GM18951 (cell line): ENCODE measurements around the gene CHERP.

Source experiments
- POLR2A ChIP-seq: IDR thresholded peaks from 4 replicates; pipeline ENCODE4 v1.6.1; 2011; ENCODE audit warnings: mild to moderate bottlenecking; ENCODE audit not compliant: insufficient read length, insufficient read depth; ENCODE audit errors: extremely low read depth
- in situ Hi-C: fragments of 300-500 bp; cut with MboI; formaldehyde crosslinking; loops from one replicate; pipeline ENCODE4 v1.12.0; 2022; ENCODE audit warnings: low sequenced_read_pairs, mixed read lengths, inconsistent platforms; ENCODE audit not compliant: unreplicated experiment

The CHERP gene

DNA sequence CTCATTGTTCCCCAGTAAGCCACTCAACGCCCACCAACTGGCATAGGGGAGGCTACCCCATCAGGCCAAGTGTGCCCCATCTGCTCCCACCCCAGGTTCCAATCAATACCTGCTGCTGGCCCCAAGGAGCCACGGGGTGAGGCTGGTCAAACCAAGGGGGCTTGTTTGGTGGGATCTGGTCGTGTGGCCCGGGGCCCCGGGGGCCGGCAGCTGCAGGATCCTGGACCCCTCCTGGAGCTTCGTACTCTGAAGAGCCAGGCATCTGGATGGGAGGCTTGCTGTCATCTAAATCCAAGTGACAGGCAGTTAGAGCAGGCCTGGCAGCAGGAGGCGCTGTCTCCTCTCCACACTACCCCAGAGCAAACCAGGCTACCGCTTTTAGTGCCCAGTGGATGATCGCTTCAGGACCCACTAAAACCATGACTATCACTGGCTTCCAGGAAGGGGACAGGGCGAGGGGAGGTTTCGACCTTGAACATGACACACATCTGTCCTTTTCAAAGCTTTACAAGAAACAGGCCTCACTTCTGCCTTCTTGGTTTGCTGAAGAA, 14.2 kb downstream of the CHERP start:
- no peak for TF ChIP-seq POLR2A
- in situ Hi-C loops, result no loop called here

DNA sequence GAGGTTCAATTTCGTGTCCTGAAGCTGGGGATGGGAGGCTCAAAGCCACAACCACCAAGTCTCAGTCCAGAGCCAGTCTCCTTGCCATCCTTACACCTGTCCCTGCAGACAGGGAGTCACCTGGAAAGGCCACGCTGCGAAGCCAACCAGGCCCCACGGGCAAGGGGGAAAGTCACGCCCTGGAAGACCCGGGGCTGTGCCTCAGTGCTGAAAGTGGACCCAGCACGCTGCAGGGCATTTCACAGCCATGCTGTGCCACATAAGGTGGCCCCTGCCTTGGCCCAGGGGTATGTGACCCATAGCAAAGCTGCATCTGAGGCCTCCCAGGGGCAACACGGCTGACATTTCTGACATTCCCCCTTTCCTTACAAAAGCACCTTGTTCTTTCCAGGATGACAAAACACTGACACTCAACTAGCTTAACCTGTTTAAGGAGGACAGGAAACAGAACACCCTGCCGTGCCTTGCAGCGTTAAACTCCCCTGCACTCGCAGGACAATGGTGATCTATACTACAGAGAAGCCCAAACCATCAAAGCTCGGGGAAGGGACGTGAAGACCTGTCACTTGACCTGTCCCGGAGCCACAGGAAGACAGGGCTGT, 14.8 kb downstream of the CHERP start:
- TF ChIP-seq POLR2A, result no peak
- in situ Hi-C loops, result no loop called here

GRCh38 chr19:16525751-16526481, 16.3 kb downstream of the CHERP start:
- TF ChIP-seq POLR2A, result no peak
- in situ Hi-C loops, result no loop called here

- in situ Hi-C loops, result no loop called here
- no peak for TF ChIP-seq POLR2A
Measured at GRCh38 chr19:16524991-16525734, 17.1 kb downstream of the CHERP start.

DNA sequence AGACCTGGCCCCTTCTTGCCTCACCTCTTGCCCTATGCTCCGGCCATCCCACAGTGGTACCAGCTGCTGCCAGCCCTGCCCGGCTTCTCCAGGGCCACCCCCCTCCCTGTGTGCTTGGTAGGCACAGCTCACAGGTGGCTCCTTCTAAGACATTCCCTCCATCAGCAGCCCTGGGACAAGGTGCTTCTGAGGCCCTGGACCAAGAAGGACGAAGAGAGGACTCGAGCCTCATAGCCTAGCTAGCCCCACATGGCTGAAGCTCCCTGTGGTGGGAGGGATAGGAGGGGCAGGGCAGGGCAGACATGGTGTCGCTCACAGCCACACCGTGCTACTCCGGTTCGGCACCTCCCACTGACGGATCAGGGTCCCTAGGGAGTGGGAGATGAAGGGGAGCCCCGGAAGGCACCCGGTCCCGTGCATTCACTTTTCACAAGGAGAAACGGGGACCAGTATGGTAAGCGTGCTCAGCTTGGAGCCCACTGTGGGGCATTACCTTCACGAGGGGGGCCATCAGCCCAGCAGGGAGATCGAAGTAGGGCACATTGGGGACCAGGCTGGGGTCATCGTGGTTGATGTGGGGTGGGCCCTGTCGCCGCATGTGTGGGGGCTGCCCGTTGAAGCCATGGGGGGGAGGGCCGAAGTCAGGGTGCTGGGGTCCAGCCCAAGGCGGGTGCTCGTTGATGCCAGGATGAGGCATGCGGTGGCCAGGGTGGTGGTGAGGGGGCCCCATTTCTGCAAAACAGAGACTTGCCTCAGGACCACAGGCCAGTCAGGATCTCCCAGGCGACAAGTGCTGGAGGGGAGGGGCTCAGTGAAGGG, 19.5 kb downstream of the CHERP start:
- TF ChIP-seq POLR2A, result no peak
- in situ Hi-C loops, result no loop called here

- in situ Hi-C loops, result no loop called here
- no peak for TF ChIP-seq POLR2A
Measured at GRCh38 chr19:16521715-16522289, 20.4 kb downstream of the CHERP start.

- TF ChIP-seq POLR2A, result no peak
- in situ Hi-C loops, result no loop called here
Measured at GRCh38 chr19:16520986-16521624, 21.1 kb downstream of the CHERP start.

DNA sequence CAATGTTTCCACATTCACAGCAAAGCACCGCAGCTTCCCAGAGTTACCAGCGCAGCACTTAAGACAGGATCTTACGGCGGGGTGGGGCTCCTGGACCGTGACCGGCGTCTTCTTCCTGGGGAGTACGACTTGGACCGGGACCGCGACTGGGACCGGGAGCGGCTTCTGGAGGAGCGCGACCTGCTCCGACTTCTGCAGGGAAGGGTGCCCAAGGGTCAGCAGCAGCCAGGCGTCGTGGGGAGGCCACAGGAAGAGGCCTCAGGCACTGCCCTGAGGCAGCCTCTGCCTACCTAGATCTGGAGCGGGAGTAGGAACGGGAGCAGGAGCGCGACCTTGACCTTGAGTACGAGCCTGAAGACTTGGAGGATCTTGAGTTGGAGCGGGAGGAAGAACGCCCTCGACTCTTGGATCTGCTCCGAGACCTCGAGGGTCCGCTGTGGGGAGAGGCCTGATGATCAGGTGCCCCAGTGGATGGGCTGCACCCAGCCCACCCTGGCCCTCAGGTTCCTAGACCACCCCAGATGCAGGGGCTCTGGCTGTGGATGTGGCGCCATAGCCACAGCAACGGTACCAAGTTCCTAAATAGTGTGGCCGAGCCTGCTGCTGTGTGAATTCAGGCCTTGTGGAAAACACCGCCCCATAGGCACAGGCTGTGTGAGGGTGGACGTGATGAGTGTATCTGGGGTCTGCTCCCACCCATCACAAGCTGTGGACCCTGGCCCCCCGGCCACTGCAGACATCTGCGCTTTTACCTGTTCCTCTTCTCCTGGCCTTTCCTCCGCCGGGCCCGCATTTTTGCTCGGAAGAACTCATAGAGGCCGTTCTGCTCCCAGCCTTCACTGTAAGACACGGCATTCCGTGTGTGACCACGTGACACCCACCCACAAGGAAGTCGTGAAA, 21.9 kb downstream of the CHERP start:
- in situ Hi-C loops, result no loop called here
- no peak for TF ChIP-seq POLR2A

GRCh38 chr19:16519230-16519687, 23.0 kb downstream of the CHERP start:
- in situ Hi-C loops, result no loop called here

GRCh38 chr19:16518483-16519229, 23.6 kb downstream of the CHERP start:
- in situ Hi-C loops, result no loop called here
- TF ChIP-seq POLR2A, result no peak

More at GRCh38 chr19:16519230-16519687, 23.0 kb downstream of the CHERP start:
- TF ChIP-seq POLR2A, result no peak

DNA sequence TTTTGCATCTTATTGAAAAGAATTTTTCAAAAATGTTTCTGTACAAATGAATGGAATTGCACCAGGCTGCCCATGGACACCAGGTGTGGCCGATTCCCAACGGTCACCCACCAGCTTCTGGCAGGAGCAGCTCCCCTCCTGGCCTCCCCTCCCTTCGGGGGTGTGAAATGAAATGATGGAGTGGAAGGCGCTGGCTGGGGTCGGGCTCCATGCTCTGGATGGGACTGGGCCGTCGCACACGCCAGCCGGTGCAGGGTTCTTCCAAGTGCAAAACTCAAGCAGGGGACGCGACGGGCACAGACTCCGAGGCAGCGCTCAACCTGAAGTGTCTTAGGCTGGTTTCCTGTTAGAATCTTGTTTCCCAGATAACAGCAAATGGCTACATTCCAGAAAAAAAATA, 24.2 kb downstream of the CHERP start:
- no peak for TF ChIP-seq POLR2A
- in situ Hi-C loops, result no loop called here
